Measurements from ENCODE around the gene FAHD2B.
"Not testable (repeated sequence)": the region's sequence is repeated elsewhere in the genome, so short reads cannot be mapped to it uniquely, and the experiment has no call there.

DNA sequence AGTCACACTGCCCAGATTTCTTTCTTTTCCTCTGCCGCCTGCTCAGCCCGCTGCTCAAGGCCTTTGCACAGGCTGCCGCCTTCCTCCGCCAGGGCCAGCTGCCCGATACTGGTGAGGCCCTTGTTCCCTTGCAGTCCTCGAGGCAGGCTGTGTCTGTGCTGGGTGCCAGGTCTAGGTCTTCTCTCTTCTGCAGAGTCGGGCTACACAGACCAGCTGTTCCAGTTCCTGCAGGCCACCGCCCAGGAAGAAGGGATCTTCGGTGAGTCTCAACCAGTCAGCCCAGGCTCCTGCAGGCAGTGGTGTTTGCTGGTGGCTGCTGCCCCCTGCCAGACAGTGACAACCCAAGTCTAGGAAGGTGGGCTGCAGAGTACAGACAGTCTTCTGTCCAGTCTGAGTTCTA lies 12.5 kb downstream of the FAHD2B start:
- TF ChIP-seq, protein P1, sequence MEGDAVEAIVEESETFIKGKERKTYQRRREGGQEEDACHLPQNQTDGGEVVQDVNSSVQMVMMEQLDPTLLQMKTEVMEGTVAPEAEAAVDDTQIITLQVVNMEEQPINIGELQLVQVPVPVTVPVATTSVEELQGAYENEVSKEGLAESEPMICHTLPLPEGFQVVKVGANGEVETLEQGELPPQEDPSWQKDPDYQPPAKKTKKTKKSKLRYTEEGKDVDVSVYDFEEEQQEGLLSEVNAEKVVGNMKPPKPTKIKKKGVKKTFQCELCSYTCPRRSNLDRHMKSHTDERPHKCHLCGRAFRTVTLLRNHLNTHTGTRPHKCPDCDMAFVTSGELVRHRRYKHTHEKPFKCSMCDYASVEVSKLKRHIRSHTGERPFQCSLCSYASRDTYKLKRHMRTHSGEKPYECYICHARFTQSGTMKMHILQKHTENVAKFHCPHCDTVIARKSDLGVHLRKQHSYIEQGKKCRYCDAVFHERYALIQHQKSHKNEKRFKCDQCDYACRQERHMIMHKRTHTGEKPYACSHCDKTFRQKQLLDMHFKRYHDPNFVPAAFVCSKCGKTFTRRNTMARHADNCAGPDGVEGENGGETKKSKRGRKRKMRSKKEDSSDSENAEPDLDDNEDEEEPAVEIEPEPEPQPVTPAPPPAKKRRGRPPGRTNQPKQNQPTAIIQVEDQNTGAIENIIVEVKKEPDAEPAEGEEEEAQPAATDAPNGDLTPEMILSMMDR (IDR thresholded peaks at IDR 0.05), result not testable (repeated sequence)
- not testable (repeated sequence) for TF ChIP-seq POLR2A (IDR thresholded peaks at IDR 0.05; ENCODE audit: low read depth); POLR2AphosphoS5 (IDR thresholded peaks at IDR 0.05)

Data from esophagus muscularis mucosa (tissue), 3 donors.